ENCODE data around the gene ACTR2.
"Not testable (repeated sequence)": the region's sequence is repeated elsewhere in the genome, so short reads cannot be mapped to it uniquely, and the experiment has no call there.

ACTR2 gene

GRCh38 chr2:65227456-65228262 lies at the start of gene ACTR2:
ACTR2 (plus strand) TSS chr2:65227831; CDS start chr2:65227910, 79 bp downstream.
- DNase-seq (ENCODE audit: low read depth in 2 of 2): peak; percentile 84 to 88

DNA sequence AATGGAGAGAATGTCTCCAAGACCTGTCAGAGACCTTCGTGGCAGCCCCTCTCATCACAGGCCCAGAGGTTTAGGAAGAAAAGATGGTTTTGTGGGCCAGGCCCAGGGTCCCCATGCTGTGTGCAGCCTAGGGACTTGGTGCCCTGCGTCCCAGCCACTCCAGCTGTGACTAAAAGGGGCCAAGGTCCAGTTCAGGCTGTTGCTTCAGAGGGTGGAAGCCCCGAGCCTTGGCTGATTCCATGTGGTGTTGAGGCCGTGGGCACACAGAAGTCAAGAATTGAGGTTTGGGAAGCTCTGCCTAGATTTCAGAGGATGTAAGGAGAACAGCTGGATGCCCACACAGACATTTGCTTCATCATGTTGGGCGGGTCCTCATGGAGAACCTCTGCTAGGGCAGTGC lies 45.1 kb upstream of the ACTR2 start:
- DNase-seq (ENCODE audit: low read depth in 2 of 2): no peak

DNA sequence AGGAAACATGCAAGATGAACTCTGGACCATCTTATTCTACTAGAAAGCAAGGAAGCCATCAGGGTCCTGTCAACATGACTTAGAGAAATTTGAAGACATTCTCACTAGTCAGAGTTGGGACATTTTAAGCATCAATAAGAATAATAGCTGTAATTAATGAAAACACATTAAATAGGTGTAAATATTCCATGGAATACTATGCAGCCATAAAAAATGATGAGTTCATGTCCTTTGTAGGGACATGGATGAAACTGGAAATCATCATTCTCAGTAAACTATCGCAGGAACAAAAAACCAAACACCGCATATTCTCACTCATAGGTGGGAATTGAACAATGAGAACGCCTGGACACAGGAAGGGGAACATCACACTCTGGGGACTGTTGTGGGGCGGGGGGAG lies 44.2 kb upstream of the ACTR2 start:
- DNase-seq (ENCODE audit: low read depth in 2 of 2): not testable (repeated sequence)

GRCh38 chr2:65185012-65185411 lies 42.6 kb upstream of the ACTR2 start:
- no peak for DNase-seq (ENCODE audit: low read depth in 2 of 2)

- no peak for DNase-seq (ENCODE audit: low read depth in 2 of 2)
Observed at GRCh38 chr2:65186093-65186868, 41.4 kb upstream of the ACTR2 start.

- DNase-seq (ENCODE audit: low read depth in 2 of 2): peak; percentile 23 to 28
Observed at GRCh38 chr2:65186872-65187851, 40.5 kb upstream of the ACTR2 start.

- DNase-seq (ENCODE audit: low read depth in 2 of 2): no peak
Observed at GRCh38 chr2:65193446-65193845, 34.2 kb upstream of the ACTR2 start.

GRCh38 chr2:65198737-65199136 lies 28.9 kb upstream of the ACTR2 start:
- no peak for DNase-seq (ENCODE audit: low read depth in 2 of 2)

DNA sequence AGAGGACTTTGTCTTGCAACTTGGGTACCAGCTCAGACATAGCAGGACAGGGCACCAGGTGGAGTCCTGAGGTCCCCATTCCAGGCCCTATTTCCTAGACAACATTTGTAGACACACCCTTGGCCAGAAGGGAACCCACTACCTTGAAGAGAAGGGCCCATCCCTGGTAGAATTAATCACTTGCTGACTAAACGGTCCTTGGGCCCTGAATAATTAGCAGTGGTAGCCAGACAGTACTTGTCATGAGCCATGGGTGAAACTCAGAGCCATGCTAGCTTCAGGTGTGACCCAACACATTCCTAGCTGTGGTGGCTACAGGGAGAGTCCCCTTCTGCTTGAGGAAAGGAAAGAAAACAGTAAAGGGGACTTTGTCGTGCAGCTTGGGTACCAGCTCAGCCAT lies 28.5 kb upstream of the ACTR2 start:
- DNase-seq (ENCODE audit: low read depth in 2 of 2): no peak

GRCh38 chr2:65199891-65200290 lies 27.7 kb upstream of the ACTR2 start:
- no peak for DNase-seq (ENCODE audit: low read depth in 2 of 2)

DNA sequence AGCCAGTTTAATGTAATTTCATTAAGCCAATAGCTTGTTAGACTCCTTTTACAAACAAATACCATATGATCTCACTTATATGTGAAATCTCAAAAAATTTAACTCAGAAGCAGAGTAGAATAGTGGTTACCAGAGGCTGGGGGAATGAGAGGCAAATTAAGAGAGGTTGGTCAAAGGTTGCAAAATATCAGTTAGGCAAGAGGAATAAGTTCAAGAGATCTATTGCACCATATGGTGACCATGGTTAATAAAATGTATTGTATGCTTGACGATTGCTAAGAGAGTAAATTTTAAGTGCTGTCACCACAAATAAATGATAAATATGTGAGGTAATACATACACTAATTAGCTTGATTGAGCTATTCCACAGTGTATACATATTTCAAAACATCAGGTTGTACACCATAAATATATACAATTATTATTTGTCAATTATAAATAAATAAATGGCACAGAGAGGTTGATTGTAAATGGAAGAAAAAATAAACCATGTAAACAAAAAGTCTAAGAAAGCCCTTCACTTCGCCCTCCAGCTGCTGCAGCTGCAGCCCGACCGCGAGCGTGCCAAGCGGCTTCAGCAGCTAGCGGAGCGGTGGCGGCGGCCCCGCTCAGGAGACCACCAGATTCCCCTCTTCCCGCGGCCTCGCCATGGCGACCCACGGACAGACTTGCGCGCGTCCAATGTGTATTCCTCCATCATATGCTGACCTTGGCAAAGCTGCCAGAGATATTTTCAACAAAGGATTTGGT lies 23.0 kb upstream of the ACTR2 start:
- DNase-seq (ENCODE audit: low read depth in 2 of 2): no peak

- DNase-seq (ENCODE audit: low read depth in 2 of 2): no peak
Observed at GRCh38 chr2:65212115-65212514, 15.5 kb upstream of the ACTR2 start.

- no peak for DNase-seq (ENCODE audit: low read depth in 2 of 2)
Observed at GRCh38 chr2:65212619-65213018, 15.0 kb upstream of the ACTR2 start.

- no peak for DNase-seq (ENCODE audit: low read depth in 2 of 2)
Observed at GRCh38 chr2:65213035-65213434, 14.6 kb upstream of the ACTR2 start.

DNA sequence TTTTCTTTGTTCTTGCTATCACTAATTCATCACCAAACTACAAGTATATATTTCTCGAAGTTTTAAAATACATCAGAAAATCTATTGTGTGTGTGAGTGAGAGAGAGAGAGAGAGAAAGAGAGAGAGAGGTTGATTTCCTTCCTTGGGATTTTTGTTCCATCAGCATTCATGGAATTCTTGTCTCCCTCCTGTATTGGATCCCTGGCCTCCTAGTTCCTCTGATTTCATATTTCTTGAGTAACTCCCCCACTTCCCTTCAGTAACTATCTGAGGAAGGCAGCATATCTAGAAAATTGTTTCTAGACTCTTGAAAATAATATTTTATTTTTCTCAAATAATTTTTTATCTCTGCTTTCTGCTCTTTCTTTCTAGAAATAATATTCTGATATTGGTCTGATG lies 13.3 kb upstream of the ACTR2 start:
- DNase-seq (ENCODE audit: low read depth in 2 of 2): no peak

- DNase-seq (ENCODE audit: low read depth in 2 of 2): no peak
Observed at GRCh38 chr2:65214843-65215242, 12.8 kb upstream of the ACTR2 start.

DNA sequence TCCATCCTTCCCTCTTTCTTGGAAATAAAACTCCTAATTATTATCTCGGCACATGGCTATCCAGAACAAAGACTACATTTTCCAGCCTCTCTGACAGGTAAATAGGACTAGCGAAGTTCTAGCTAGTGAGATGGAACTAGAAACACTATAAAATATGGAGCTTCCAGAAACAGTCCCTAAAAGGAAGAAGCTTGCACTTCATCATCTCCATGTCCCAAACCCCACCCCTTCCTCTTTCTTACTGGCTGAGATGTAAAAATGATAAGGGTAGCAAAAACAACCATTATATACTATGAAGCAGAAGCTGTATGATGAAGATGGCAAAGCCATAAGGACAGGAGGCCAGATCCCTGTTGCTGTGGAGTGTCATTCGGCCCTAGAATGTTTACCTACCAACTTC lies 11.7 kb upstream of the ACTR2 start:
- DNase-seq (ENCODE audit: low read depth in 2 of 2): no peak

DNA sequence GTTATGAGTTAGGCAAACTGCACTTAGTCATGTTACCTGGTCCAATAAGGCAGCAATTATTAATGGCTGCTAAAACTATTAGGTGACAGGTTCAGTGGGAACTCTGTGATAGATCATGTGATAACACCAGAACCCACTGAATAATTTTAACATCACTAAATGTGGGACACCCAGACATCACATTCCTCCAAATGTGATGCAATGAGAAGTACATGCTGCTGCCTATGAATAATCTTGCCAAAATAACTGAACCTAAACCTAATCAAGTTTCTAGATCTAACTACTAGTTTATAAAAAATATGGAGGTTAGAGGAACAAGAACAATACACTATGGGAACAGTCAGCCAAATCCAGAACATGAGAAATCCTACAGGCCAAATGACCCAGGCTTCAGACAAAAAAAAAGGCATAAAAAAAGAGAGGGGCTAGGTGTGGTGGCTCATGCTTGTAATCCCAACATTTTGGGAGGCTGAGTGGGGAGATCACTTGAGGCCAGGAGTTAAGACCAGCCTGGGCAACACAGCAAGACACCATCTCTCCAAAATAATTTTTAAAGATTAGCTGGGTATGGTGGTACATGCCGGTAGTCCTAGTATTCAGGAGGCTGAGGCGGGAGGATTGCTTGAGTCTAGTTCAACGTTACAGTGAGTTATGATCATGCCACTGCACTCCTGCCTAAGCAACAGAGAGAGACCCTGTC lies 7.0 kb upstream of the ACTR2 start:
- no peak for DNase-seq (ENCODE audit: low read depth in 2 of 2)

DNA sequence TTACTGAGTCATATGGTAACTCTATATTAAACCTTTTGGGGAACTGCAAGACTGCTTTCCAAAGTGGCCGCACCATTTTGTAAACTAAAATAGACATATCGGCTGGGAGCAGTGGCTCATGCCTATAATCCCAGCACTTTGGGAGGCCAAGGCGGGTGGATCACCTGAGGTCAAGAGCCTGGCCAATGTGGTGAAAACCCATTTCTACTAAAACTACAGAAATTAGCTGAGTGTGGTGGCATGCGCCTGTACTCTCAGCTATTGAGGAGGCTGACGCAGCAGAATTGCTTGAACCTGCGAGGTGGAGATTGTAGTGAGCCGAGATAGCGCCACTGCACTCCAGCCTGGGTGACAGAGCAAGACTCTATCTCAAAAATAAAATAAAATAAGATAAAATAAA lies 6.4 kb upstream of the ACTR2 start:
- not testable (repeated sequence) for DNase-seq (ENCODE audit: low read depth in 2 of 2)

- DNase-seq (ENCODE audit: low read depth in 2 of 2): no peak
Observed at GRCh38 chr2:65227020-65227455, 593 bp upstream of the ACTR2 start.
